Lower lobe of right lung (tissue), 2 donors: Measurements from ENCODE around the gene LPCAT2. TPM values are rescaled to one million over a fixed set of nuclear protein-coding genes. Genes with fewer than 3 reads are reported as not detected.

ENCODE experiments used
- ATAC-seq, 2 donors: fragments of 200-7000 bp; cut with Tn5 transposase; one replicate each; pipeline ENCODE4 v1.9.1; 2020 to 2022; ENCODE audit warnings: mild to moderate bottlenecking in 2 of 2, moderate library complexity in 2 of 2
- DNase-seq: peaks from one replicate; pipeline ENCODE4 v3.0.0-alpha.2; 2020
- H3K27ac ChIP-seq: fragments of 200-600 bp; one replicate; pipeline ENCODE4 v1.8.0; 2022
- H3K27me3 ChIP-seq: fragments of 200-600 bp; one replicate; pipeline ENCODE4 v1.8.0; 2022; ENCODE audit warnings: low read depth
- H3K36me3 ChIP-seq: fragments of 200-600 bp; one replicate; pipeline ENCODE4 v1.8.0; 2022; ENCODE audit warnings: mild to moderate bottlenecking
- H3K4me1 ChIP-seq: fragments of 200-600 bp; one replicate; pipeline ENCODE4 v1.8.0; 2022
- H3K4me3 ChIP-seq: fragments of 200-600 bp; one replicate; pipeline ENCODE4 v1.8.0; 2022; ENCODE audit warnings: mild to moderate bottlenecking
- H3K9me3 ChIP-seq: fragments of 200-600 bp; one replicate; pipeline ENCODE4 v1.8.0; 2022
- CTCF ChIP-seq: fragments of 200-600 bp; IDR thresholded peaks from one replicate; pipeline ENCODE4 v1.8.0; 2022; ENCODE audit warnings: antibody characterized with exemption, mild to moderate bottlenecking
- intact Hi-C: fragments of 100-400 bp; cut with DNase I; formaldehyde crosslinking; loops from one replicate; pipeline ENCODE4 v1.11.0; 2022
- total RNA-seq: library from RNA; stranded (reverse); fragmentation: NEBNext Ultra II Directional; extraction: Animal tissue kit (Norgen Biotek cat#: 25700); gene quantifications from one replicate; pipeline ENCODE4 v1.2.1, GENCODE V29; 2021
- donor health status: DM: no; HTN: yes; CAD: no; lungs with severe emphysema.

The LPCAT2 gene
- total RNA-seq, 1 donor from 2014 or later, result 35.8 TPM

GRCh38 chr16:55478827-55479429 lies 29.9 kb upstream of the LPCAT2 start, which contains the start of gene MMP2:
TSS of gene MMP2 (plus strand) at chr16:55479198. CDS start at chr16:55479480, 282 bp downstream.
- Histone ChIP-seq H3K36me3 (peaks cover 13% of the 10 kb centered on the region), H3K27me3 (peaks cover 11% of the 10 kb centered on the region), H3K4me3 (peak within 1 kb of the TSS; percentile 57), H3K27ac (peak within 1 kb of the TSS; percentile 81), H3K4me1 (peaks cover 18% of the 10 kb centered on the region), H3K9me3 (no peaks in the 10 kb centered on the region)
- no peak for TF ChIP-seq CTCF
- DNase-seq (peak; percentile 66), ATAC-seq (peak; percentile 60 to 75)
- intact Hi-C loops, result no loop called here

GRCh38 chr16:55479430-55480140 lies 29.3 kb upstream of the LPCAT2 start:
- H3K9me3 ChIP-seq, result no peaks in the 10 kb centered on the region
- no peak for ATAC-seq
- H3K4me1 ChIP-seq, result peaks cover 18% of the 10 kb centered on the region
- H3K4me3 ChIP-seq, result peak overlapping the region; percentile 57
- intact Hi-C loops, result no loop called here
- peak overlapping the region; percentile 81 for H3K27ac ChIP-seq
- DNase-seq, result no peak
- H3K27me3 ChIP-seq, result peaks cover 11% of the 10 kb centered on the region
- TF ChIP-seq CTCF, result no peak
- H3K36me3 ChIP-seq, result peaks cover 13% of the 10 kb centered on the region

- no peaks in the 10 kb centered on the region for H3K9me3 ChIP-seq
- intact Hi-C loops, result no loop called here
- TF ChIP-seq CTCF, result no peak
- H3K4me3 ChIP-seq, result peak overlapping the region; percentile 57
- H3K27me3 ChIP-seq, result peaks cover 11% of the 10 kb centered on the region
- DNase-seq (peak; percentile 80), ATAC-seq (peak; percentile 76 to 81)
- H3K4me1 ChIP-seq, result peaks cover 18% of the 10 kb centered on the region
- H3K36me3 ChIP-seq, result peaks cover 13% of the 10 kb centered on the region
- H3K27ac ChIP-seq, result peak overlapping the region; percentile 81
Measured at GRCh38 chr16:55480228-55480655, 28.6 kb upstream of the LPCAT2 start.

- H3K27ac ChIP-seq, result no peak overlapping the region
- peaks cover 13% of the 10 kb centered on the region for H3K36me3 ChIP-seq
- peak overlapping the region; percentile 57 for H3K4me3 ChIP-seq
- ATAC-seq (no peak), DNase-seq (no peak)
- intact Hi-C loops, result no loop called here
- peaks cover 11% of the 10 kb centered on the region for H3K27me3 ChIP-seq
- no peak for TF ChIP-seq CTCF
- no peaks in the 10 kb centered on the region for H3K9me3 ChIP-seq
- peaks cover 18% of the 10 kb centered on the region for H3K4me1 ChIP-seq
Measured at GRCh38 chr16:55481023-55481422, 27.8 kb upstream of the LPCAT2 start.

- no peak for ATAC-seq
- DNase-seq, result no peak
- peaks cover 13% of the 10 kb centered on the region for H3K36me3 ChIP-seq
- intact Hi-C loops, result no loop called here
- no peaks in the 10 kb centered on the region for H3K9me3 ChIP-seq
- no peak for TF ChIP-seq CTCF
- H3K27me3 ChIP-seq, result peaks cover 11% of the 10 kb centered on the region
- peaks cover 18% of the 10 kb centered on the region for H3K4me1 ChIP-seq
- H3K27ac ChIP-seq, result no peak overlapping the region
- peak overlapping the region; percentile 57 for H3K4me3 ChIP-seq
Measured at GRCh38 chr16:55482056-55482455, 26.8 kb upstream of the LPCAT2 start.
